Measurements from ENCODE around the gene OTOS. TPM values are rescaled to one million over a fixed set of nuclear protein-coding genes. Genes with fewer than 3 reads are reported as not detected.

Gene OTOS
- total RNA-seq, 1 donor from 2014 or later = not detected

DNA sequence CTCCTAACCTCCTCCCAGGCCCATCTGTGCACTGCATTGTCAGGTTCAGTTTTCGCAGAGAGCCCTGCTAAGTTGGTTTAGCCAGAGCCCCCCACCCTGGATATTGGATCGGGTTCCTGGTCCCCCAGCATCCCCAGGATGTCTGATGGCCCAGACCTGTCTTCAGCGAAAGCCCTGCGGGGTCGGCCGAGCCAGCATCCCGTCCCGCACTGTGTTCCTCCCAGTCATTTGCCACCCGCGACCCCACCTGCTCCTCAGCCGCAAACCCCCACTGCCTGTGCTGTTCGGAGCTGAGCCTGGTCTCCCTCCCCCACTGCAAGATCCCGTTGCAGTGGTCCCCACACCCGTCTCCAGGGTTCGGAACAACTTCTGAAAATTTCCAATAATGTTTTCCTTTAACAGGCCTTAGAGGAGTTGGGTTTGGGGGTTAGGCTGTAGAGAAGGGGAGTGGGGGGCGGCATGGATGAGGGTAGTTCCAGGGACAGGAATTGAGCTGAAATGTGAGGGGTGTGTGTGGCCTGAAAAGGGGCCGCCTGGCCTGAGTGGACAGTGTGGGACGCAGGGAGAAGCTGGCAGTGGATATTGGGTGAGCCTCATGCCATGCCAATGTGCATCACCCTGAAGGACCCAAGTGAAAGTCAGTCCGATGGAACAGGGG, 2.7 kb downstream of the OTOS start:
- peaks cover 14% of the 10 kb centered on the region for H3K27me3 Mint-ChIP-seq (ENCODE audit: low read depth)
- peaks cover 2% of the 10 kb centered on the region for H3K36me3 Mint-ChIP-seq (ENCODE audit: low read depth)
- H3K4me1 Mint-ChIP-seq = peaks cover 12% of the 10 kb centered on the region
- H3K9me3 Mint-ChIP-seq = no peaks in the 10 kb centered on the region
- TF ChIP-seq, protein P1, sequence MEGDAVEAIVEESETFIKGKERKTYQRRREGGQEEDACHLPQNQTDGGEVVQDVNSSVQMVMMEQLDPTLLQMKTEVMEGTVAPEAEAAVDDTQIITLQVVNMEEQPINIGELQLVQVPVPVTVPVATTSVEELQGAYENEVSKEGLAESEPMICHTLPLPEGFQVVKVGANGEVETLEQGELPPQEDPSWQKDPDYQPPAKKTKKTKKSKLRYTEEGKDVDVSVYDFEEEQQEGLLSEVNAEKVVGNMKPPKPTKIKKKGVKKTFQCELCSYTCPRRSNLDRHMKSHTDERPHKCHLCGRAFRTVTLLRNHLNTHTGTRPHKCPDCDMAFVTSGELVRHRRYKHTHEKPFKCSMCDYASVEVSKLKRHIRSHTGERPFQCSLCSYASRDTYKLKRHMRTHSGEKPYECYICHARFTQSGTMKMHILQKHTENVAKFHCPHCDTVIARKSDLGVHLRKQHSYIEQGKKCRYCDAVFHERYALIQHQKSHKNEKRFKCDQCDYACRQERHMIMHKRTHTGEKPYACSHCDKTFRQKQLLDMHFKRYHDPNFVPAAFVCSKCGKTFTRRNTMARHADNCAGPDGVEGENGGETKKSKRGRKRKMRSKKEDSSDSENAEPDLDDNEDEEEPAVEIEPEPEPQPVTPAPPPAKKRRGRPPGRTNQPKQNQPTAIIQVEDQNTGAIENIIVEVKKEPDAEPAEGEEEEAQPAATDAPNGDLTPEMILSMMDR (conservative IDR thresholded peaks at IDR 0.05) = no peak
- no peak for DNase-seq (ENCODE audit: low read depth, low spot score)
- peak overlapping the region; percentile 86 for H3K4me3 Mint-ChIP-seq
- no peak overlapping the region for H3K27ac Mint-ChIP-seq (ENCODE audit: unreplicated experiment)

DNA sequence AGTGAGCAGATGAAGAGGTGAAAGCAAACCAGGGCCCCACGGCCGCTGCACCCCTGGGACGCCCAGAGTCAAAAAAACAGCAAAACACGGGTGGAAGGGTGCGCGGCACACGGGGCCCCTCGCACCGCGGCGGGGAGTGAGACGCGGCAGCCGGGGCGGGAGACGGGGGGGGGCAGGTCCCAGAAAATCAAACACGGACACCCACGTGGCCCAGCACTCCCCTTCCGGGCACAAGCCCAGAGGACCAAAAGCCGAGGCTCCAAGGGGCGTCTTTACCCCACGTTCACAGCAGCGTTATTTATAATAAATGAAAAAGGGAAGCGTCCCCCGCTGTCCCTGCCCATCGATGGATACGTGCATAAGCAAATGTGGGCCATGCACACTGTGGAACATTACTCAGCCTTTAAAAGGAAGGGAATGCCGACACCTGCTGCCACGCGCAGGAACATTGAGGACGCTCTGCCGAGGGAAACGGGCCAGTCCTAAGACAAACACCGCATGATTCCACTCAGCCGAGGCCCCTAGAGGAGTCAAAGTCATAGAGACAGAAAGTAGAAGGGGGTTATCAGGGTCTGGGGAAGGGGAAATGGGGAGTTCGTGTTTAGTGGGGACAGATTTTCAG, 3.7 kb downstream of the OTOS start:
- Mint-ChIP-seq H3K9me3 (no peaks in the 10 kb centered on the region), H3K4me3 (peak overlapping the region; percentile 86), H3K27ac (ENCODE audit: unreplicated experiment) (no peak overlapping the region), H3K27me3 (ENCODE audit: low read depth) (peaks cover 14% of the 10 kb centered on the region), H3K36me3 (ENCODE audit: low read depth) (peaks cover 2% of the 10 kb centered on the region), H3K4me1 (peaks cover 12% of the 10 kb centered on the region)
- DNase-seq (ENCODE audit: low read depth, low spot score) = no peak
- TF ChIP-seq, protein P1 (conservative IDR thresholded peaks at IDR 0.05) = no peak

DNA sequence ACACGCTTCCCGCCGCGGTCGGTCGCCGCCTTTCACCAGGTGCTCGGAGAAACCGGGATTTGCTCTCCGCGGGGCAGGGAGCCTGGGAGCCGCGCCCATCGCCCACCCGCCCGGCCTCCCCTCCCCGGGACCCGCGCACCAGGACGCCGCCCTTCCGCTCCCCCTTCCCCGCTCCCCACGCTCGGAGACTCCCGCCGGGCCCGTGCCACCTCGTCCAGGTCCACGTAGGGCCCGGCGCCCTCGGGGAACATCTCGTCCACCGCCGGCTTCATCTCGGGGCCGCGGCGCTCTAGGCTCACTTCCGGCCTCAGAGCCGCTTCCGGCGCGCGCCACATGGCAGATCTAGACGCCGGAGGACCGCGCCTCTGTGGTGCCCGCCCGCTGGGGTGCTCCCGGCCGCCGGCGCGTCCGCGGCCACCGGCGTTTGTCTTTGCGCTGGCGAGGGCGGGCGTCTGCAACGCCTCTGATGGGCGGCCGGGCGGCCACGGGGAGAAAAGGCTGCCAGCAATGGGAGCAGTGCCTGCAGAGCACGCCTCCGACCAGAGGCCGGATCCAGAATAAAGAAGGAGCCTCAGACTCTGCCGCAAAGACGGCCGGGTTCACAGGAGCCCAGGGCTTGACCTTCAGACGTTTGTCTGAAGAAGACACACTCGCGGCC, 4.3 kb downstream of the OTOS start, which contains the start of gene COPS9:
Gene COPS9 (minus strand): TSS at position 293 of the 658 bp plus-strand sequence. CDS start 21 bp downstream, at position 272.
- Mint-ChIP-seq H3K4me1 (peaks cover 12% of the 10 kb centered on the region), H3K9me3 (no peaks in the 10 kb centered on the region), H3K4me3 (peak within 1 kb of the TSS; percentile 97), H3K27me3 (ENCODE audit: low read depth) (peaks cover 14% of the 10 kb centered on the region), H3K36me3 (ENCODE audit: low read depth) (peaks cover 2% of the 10 kb centered on the region), H3K27ac (ENCODE audit: unreplicated experiment) (peak within 1 kb of the TSS; percentile 92)
- TF ChIP-seq, protein P1 (conservative IDR thresholded peaks at IDR 0.05) = no peak
- DNase-seq (ENCODE audit: low read depth, low spot score) = peak; percentile 84

DNA sequence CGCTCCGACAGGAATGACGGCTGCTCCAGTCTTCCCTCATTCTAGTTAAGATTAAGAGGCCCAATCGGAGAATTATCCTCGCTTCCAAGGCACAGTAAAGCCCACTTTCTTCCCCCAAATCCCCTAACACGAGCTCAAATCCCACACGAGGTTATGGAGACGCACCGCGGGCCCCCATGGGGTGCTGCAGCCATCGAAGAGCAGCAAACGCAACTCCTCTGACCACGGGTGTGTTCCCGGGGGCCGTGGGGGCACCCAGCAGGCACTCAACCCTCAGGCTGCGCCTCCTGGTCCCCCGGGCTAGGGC, 4.8 kb downstream of the OTOS start:
- Mint-ChIP-seq H3K27me3 (ENCODE audit: low read depth) (peaks cover 14% of the 10 kb centered on the region), H3K36me3 (ENCODE audit: low read depth) (peaks cover 2% of the 10 kb centered on the region), H3K27ac (ENCODE audit: unreplicated experiment) (peak overlapping the region; percentile 92), H3K4me1 (peaks cover 12% of the 10 kb centered on the region), H3K9me3 (no peaks in the 10 kb centered on the region), H3K4me3 (peak overlapping the region; percentile 97)
- no peak for DNase-seq (ENCODE audit: low read depth, low spot score)
- TF ChIP-seq, protein P1 (conservative IDR thresholded peaks at IDR 0.05) = no peak

DNA sequence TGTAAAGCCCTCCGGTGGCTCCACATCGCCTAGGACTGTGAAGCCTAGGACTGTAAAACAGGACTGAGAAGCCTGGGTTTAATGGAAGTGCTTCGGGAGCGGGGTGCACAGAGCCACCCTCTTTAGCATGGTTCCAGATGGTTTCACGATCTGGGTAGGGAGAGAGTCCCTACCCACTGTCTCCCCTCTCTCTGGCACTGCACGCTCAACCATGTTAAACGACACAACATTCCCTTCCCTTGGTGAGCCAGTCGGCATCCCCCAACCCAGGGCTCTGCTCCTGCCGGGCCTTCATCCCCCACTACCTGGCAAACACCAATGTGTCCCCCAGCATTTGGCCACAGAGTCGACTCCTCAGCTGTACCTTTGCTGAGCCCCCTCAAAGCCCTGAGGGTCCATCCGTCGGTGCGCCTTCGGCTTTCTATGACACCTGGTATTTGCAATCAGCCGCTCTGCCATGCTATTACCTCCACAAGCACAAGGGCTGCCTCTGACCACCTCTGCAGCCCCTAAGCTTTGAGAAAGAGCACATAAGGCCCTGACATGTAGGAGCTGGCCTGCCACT, 5.4 kb downstream of the OTOS start:
- Mint-ChIP-seq H3K27ac (ENCODE audit: unreplicated experiment) (peak overlapping the region; percentile 92), H3K36me3 (ENCODE audit: low read depth) (peaks cover 3% of the 10 kb centered on the region), H3K4me3 (peak overlapping the region; percentile 97), H3K4me1 (peaks cover 12% of the 10 kb centered on the region), H3K27me3 (ENCODE audit: low read depth) (peaks cover 11% of the 10 kb centered on the region), H3K9me3 (no peaks in the 10 kb centered on the region)
- no peak for DNase-seq (ENCODE audit: low read depth, low spot score)
- TF ChIP-seq, protein P1 (conservative IDR thresholded peaks at IDR 0.05) = no peak

All from neural crest cell (in vitro differentiated cells).